HG02870 (cell line): ENCODE results near the gene SPPL3.
"Not testable (repeated sequence)": the region's sequence is repeated elsewhere in the genome, so short reads cannot be mapped to it uniquely, and the experiment has no call there.

ENCODE experiments used
- ATAC-seq: cut with Tn5 transposase; IDR thresholded peaks from one replicate; pipeline ENCODE4 v1.9.1; 2021; ENCODE audit warnings: mild to moderate bottlenecking, moderate library complexity; ENCODE audit not compliant: unreplicated experiment

The SPPL3 gene

GRCh38 chr12:120904197-120904773 is at the start of gene SPPL3:
Gene SPPL3, minus strand, starts transcription at chr12:120904358. Its CDS starts 491 bp downstream, at chr12:120903867.
- ATAC-seq, result peak; percentile 64

- no peak for ATAC-seq
Measured at GRCh38 chr12:120950807-120951206, 46.6 kb upstream of the SPPL3 start.

GRCh38 chr12:120950260-120950799 is 46.2 kb upstream of the SPPL3 start:
- ATAC-seq, result not testable (repeated sequence)

GRCh38 chr12:120945516-120945915 is 41.4 kb upstream of the SPPL3 start:
- not testable (repeated sequence) for ATAC-seq

GRCh38 chr12:120944645-120945217 is 40.6 kb upstream of the SPPL3 start:
- ATAC-seq, result no peak

GRCh38 chr12:120943482-120943881 is 39.3 kb upstream of the SPPL3 start:
- ATAC-seq, result no peak

- no peak for ATAC-seq
Measured at GRCh38 chr12:120941846-120942405, 37.8 kb upstream of the SPPL3 start.

- no peak for ATAC-seq
Measured at GRCh38 chr12:120941412-120941811, 37.3 kb upstream of the SPPL3 start.

GRCh38 chr12:120940799-120941198 is 36.6 kb upstream of the SPPL3 start:
- ATAC-seq, result no peak

- ATAC-seq, result no peak
Measured at GRCh38 chr12:120940006-120940405, 35.8 kb upstream of the SPPL3 start.

- ATAC-seq, result no peak
Measured at GRCh38 chr12:120939523-120939922, 35.4 kb upstream of the SPPL3 start.

- no peak for ATAC-seq
Measured at GRCh38 chr12:120938496-120938895, 34.3 kb upstream of the SPPL3 start.

GRCh38 chr12:120936197-120936596 is 32.0 kb upstream of the SPPL3 start:
- no peak for ATAC-seq

- no peak for ATAC-seq
Measured at GRCh38 chr12:120933786-120934185, 29.6 kb upstream of the SPPL3 start.

- ATAC-seq, result no peak
Measured at GRCh38 chr12:120932956-120933526, 28.9 kb upstream of the SPPL3 start.

- no peak for ATAC-seq
Measured at GRCh38 chr12:120932058-120932457, 27.9 kb upstream of the SPPL3 start.

GRCh38 chr12:120930032-120930431 is 25.9 kb upstream of the SPPL3 start:
- ATAC-seq, result no peak

- ATAC-seq, result no peak
Measured at GRCh38 chr12:120928864-120929652, 24.9 kb upstream of the SPPL3 start.

GRCh38 chr12:120925740-120926563 is 21.8 kb upstream of the SPPL3 start:
- ATAC-seq, result no peak

GRCh38 chr12:120922279-120922678 is 18.1 kb upstream of the SPPL3 start:
- ATAC-seq, result no peak
